Muscle layer of colon (tissue), 2 donors: ENCODE measurements around the gene DNMBP.

Source experiments
- H3K27ac ChIP-seq: one replicate; pipeline ENCODE4 v1.7.0; 2013; ENCODE audit warnings: low read depth, mild to moderate bottlenecking, low read length, moderate library complexity
- H3K27me3 ChIP-seq, 2 donors: one replicate each; pipeline ENCODE4 v1.7.0; 2013; ENCODE audit warnings: low read length in 2 of 2, mild to moderate bottlenecking in 2 of 2; ENCODE audit not compliant: insufficient read depth in 2 of 2, control insufficient read depth in 1 of 2
- H3K36me3 ChIP-seq: one replicate; pipeline ENCODE4 v1.7.0; 2013; ENCODE audit warnings: mild to moderate bottlenecking, low read length; ENCODE audit not compliant: insufficient read depth
- H3K4me1 ChIP-seq: one replicate; pipeline ENCODE4 v1.7.0; 2013; ENCODE audit warnings: mild to moderate bottlenecking, low read length; ENCODE audit not compliant: insufficient read depth
- H3K4me3 ChIP-seq, 2 donors: one replicate each; pipeline ENCODE4 v1.7.0; 2013; ENCODE audit warnings: low read length in 2 of 2, low read depth in 1 of 2, mild to moderate bottlenecking in 1 of 2, moderate library complexity in 1 of 2
- H3K9ac ChIP-seq: one replicate; pipeline ENCODE4 v1.7.0; 2013; ENCODE audit warnings: low read length
- H3K9me3 ChIP-seq: one replicate; pipeline ENCODE4 v1.7.0; 2013; ENCODE audit warnings: mild to moderate bottlenecking, low read length
- donor health status: abdominal sarcoma.
- donor health status: Adenocarcinoma of cecum.

DNMBP gene

GRCh38 chr10:99981581-99982199 lies 28.1 kb downstream of the DNMBP start:
- Histone ChIP-seq H3K27me3 (no peaks in the 10 kb centered on the region), H3K27ac (no peak overlapping the region), H3K9me3 (no peaks in the 10 kb centered on the region), H3K4me1 (peaks cover 68% of the 10 kb centered on the region), H3K36me3 (no peaks in the 10 kb centered on the region), H3K4me3 (no peak overlapping the region), H3K9ac (no peak overlapping the region)

DNA sequence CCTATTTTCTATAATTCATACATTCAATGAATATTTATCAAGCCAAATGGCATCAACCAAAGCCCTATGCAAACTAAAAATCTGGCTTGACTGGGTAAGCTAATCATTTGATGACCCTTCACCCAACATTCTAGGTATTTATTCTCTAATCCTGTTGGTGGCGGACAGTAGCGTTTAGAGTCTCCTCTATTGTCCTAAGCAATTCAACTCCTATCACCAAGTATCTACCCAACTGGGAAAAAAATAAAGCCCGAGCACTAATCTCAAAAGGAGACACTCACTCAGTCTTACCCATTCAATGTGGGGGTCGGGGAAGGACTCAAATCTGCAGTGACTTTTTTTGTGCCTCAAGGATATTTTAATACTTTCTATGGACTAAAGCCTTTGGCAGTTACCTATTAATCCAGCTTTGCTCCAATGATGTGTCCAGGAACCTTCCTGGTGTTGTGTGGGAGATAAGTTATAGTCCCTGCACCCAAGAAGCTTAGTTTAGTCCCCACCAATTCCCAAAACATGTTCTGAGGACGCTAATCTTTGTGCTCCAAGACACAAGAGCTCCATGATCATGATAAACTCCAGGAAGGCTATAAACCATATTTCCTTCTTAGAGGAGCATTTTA lies 30.6 kb downstream of the DNMBP start:
- Histone ChIP-seq H3K4me1 (peaks cover 71% of the 10 kb centered on the region), H3K9ac (no peak overlapping the region), H3K27me3 (no peaks in the 10 kb centered on the region), H3K4me3 (no peak overlapping the region), H3K27ac (no peak overlapping the region), H3K36me3 (no peaks in the 10 kb centered on the region), H3K9me3 (no peaks in the 10 kb centered on the region)

DNA sequence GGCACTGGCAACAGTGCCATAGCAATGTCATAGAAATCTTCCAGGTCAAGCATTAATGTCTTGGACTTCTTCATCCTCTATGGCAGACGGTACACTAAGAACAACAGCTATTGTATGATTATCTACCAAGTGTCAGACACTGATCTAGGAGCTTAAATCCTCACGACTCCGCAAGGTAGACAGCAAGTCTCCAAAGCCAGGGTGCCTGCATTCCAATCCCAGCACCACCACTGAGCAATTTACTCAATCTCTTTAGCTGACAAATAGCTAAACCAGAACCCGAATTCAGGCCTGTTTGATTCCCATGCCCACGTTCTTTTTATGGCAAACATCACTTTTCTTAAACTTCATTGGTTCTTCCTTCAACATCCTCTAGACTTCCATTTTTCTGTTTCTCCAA lies 31.8 kb downstream of the DNMBP start:
- no peak overlapping the region for H3K27ac ChIP-seq
- peaks cover 59% of the 10 kb centered on the region for H3K4me1 ChIP-seq
- no peaks in the 10 kb centered on the region for H3K36me3 ChIP-seq
- H3K4me3 ChIP-seq = no peak overlapping the region
- H3K9ac ChIP-seq = no peak overlapping the region
- no peaks in the 10 kb centered on the region for H3K9me3 ChIP-seq
- no peaks in the 10 kb centered on the region for H3K27me3 ChIP-seq

- Histone ChIP-seq H3K27me3 (no peaks in the 10 kb centered on the region), H3K9me3 (no peaks in the 10 kb centered on the region), H3K4me3 (peak overlapping the region in 1 of 2 donors; percentile 12), H3K27ac (peak overlapping the region; percentile 80), H3K4me1 (peaks cover 54% of the 10 kb centered on the region), H3K9ac (peak overlapping the region; percentile 24), H3K36me3 (no peaks in the 10 kb centered on the region)
These were observed 32.7 kb downstream of the DNMBP start for GRCh38 chr10:99976886-99977665.

DNA sequence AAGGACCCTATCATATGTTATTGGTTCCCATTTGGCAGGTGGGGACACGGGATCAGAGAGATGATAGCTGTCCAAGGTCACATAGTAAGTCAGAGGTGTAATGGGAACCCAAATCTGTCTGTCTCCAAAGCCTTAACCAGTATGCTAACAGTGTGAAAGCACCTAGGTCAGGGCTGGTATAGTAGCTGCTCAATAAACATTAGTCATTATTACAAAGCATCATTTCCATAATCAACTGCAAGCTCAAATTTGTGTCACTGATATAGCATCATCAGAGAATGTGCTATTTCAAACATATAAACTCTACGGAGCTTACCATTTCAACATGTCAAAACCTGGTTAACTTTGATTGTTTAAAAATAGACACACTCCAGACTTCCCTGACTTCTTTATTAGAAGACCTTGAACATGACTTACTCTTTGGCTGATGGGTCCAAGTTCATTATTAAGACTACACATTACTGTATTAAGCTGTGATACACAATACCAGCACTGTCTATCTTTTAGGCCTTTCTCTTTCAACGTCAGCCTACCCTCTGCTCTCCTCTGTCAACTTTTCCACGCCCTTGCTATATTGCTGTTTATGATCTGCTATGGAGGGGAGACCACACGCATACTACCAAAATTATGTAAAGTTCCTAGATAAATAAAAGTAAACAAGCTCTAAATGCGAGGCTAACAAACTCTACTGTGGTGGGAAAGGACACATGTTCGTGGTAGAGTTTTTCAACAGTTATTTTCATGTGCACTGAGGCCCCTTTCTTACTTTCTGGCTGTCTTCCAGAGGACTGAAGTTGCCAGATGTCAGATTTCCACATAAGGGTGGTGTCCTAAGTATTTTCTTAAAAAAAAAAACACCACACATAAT lies 33.6 kb downstream of the DNMBP start:
- peaks cover under 1% of the 10 kb centered on the region for H3K36me3 ChIP-seq
- H3K4me1 ChIP-seq = peaks cover 47% of the 10 kb centered on the region
- peak overlapping the region; percentile 80 for H3K27ac ChIP-seq
- H3K9ac ChIP-seq = no peak overlapping the region
- no peaks in the 10 kb centered on the region for H3K9me3 ChIP-seq
- no peaks in the 10 kb centered on the region for H3K27me3 ChIP-seq
- peak overlapping the region; percentile 12 to 14 for H3K4me3 ChIP-seq

DNA sequence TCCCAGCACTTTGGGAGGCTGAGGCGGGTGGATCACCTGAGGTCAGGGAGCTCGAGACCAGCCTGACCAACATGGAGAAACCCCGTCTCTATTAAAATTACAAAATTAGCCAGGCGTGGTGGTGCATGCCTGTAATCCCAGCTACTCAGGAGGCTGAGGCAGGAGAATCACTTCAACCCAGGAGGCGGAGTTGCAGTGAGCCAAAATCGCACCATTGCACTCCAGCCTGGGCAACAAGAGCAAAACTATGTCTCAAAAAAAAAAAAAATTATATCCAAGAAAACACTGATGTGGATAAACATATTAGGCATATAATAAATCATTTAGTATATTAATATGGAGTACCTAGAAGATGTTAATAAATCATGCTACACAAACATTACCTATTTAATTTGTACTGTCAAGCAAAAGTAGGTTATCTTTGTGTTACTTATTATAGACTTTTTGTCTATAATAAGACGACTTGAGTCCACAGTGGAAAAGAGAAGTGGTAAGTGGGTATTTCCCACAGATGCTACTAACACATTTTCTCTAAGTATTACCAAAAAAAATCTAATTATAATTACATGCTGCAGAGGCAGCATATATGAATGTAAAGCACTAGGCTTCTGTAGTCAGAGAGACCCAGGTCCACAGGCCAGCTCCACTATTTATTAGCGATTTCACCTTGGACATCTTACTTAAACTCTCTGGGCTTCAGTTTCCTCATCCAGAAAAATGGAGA lies 34.5 kb downstream of the DNMBP start:
- no peak overlapping the region for H3K9ac ChIP-seq
- H3K9me3 ChIP-seq = no peaks in the 10 kb centered on the region
- H3K4me1 ChIP-seq = peaks cover 40% of the 10 kb centered on the region
- H3K27ac ChIP-seq = no peak overlapping the region
- no peaks in the 10 kb centered on the region for H3K27me3 ChIP-seq
- peaks cover 7% of the 10 kb centered on the region for H3K36me3 ChIP-seq
- no peak overlapping the region for H3K4me3 ChIP-seq

GRCh38 chr10:99973190-99973589 lies 36.6 kb downstream of the DNMBP start:
- H3K36me3 ChIP-seq = peaks cover 23% of the 10 kb centered on the region
- no peak overlapping the region for H3K4me3 ChIP-seq
- H3K27me3 ChIP-seq = no peaks in the 10 kb centered on the region
- H3K4me1 ChIP-seq = peaks cover 27% of the 10 kb centered on the region
- H3K9ac ChIP-seq = no peak overlapping the region
- no peaks in the 10 kb centered on the region for H3K9me3 ChIP-seq
- no peak overlapping the region for H3K27ac ChIP-seq

- Histone ChIP-seq H3K9ac (no peak overlapping the region), H3K27me3 (no peaks in the 10 kb centered on the region), H3K9me3 (no peaks in the 10 kb centered on the region), H3K27ac (no peak overlapping the region), H3K36me3 (peaks cover 23% of the 10 kb centered on the region), H3K4me3 (no peak overlapping the region), H3K4me1 (no peaks in the 10 kb centered on the region)
These were observed 41.8 kb downstream of the DNMBP start for GRCh38 chr10:99967961-99968360.

- Histone ChIP-seq H3K9ac (no peak overlapping the region), H3K4me1 (no peaks in the 10 kb centered on the region), H3K4me3 (no peak overlapping the region), H3K27me3 (no peaks in the 10 kb centered on the region), H3K27ac (no peak overlapping the region), H3K36me3 (peaks cover 23% of the 10 kb centered on the region), H3K9me3 (no peaks in the 10 kb centered on the region)
These were observed 43.4 kb downstream of the DNMBP start for GRCh38 chr10:99966306-99966705.

DNA sequence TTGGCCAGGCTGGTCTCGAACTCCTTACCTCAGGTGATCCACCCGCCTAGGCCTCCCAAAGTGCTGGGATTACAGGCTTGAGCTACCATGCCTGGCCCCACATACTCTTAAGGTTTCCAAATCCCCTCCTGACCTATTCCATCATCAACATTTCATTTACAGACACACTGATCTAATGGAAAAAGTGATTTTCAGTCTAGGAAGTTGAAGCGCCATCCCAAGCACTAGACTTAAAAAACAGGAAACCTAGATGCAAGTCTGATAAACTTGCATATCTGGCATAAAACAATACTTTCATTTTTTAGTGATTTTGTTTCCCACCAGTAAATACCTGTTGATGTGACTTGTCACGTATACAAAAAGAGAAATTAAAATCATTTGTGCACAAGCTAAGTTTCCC lies 44.0 kb downstream of the DNMBP start:
- Histone ChIP-seq H3K27me3 (no peaks in the 10 kb centered on the region), H3K36me3 (peaks cover 19% of the 10 kb centered on the region), H3K9ac (no peak overlapping the region), H3K4me1 (no peaks in the 10 kb centered on the region), H3K9me3 (no peaks in the 10 kb centered on the region), H3K4me3 (no peak overlapping the region), H3K27ac (no peak overlapping the region)
